GM21737 (cell line): ENCODE measurements around the gene NEDD9.

Experiments used
- ATAC-seq: cut with Tn5 transposase; IDR thresholded peaks from one replicate; pipeline ENCODE4 v1.9.1; 2021; ENCODE audit warnings: mild to moderate bottlenecking, moderate library complexity; ENCODE audit not compliant: unreplicated experiment

The NEDD9 gene

DNA sequence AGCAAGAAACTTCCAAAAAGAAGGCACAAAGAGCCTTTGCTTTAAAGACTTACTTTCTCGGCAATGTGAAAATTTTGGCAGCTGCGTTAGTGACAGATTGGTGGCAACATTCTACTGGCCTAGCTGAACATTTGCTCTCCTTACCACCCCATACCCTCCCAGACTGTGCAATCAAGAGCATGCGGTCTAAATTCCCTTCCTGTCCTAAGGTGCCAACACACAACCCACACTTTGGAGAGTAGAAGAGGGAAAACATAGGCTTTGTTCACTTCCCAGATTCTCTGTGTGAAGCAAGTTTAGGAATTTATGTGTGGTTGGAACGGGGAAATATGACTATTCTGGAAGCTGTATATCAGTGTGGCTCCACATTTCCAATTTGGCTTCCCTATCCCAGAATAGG lies 29.8 kb upstream of the NEDD9 start:
- ATAC-seq, result no peak

DNA sequence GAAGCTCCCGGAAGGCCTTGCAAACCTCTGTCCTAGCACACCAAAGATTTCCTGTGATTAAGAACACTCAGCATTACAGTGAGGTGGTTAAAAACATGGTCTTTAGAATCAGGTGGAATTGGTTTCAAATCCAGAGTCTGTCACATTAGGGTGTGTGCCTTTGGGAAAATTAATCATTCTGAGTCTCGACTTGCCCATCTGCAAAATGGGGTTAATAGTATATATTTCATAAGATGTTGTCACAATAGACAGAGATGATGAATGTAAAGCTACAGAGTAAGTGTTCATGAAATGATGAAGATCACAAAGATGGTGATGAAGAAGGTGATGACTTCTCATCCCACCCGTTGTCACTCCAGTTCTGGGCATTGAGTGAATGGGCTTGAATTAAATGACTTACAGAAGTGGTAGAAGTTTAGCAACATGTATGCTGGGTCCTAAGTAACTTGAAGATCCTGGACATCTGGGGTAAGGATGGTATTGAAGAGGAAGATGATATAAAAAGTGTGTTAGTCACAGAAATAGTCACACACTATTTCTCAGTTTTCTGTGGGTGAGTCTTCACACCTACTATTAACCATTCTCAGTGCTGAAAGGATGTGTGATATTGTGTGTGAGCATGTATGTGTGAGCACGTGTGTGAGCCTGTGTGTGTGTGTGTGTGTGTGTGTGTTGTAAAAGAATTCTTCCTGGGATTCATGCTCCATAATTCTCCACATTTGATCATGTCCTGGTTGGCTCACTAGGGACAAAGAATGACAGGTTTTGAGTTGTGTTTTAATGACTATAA lies 28.0 kb upstream of the NEDD9 start:
- ATAC-seq, result no peak

DNA sequence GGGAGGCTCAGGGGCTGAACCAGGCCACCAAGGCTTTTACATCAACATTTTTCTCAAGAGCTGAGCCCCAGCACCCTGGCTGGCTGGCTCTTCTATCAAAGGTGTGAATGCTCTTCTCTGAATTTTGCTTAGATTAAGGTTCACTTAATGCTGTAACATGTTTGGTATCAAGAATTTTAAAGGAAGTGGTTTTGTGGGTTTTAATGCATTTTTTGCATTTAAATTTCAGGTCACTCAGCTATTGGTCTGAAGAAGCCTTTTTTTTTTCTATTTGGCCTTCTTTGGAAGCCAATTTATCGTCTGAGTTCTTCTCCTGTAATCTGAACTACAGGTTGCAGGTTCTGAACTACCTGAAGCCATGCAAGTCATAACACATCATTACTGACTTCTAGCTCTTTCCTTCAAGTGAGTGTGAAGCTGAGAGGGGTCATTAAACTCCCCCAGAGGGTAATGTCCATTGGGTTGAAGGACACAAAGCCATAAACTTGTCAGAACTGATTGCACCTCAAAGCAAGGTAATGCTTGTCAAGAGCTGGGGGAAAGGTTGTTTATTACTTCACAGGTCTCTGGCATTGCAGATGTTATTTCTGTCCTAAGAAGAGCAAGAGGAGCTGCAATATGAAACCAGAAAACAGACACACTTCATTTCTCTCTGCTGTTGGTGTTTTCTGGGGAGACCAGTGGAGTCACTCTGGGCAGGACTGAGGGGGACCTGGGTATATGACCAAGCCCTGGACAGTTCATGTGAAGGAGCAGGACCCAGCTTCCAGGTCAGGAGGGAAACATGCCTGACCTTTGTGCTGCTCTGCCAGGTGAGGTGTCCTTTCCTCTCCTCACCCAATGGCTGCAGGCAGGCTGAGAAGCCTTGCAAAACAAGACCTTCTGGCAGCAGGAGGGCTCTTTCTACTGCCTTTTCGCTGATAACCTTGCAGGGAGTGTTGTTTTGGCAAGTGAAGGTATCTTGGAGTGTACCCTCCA lies 26.1 kb upstream of the NEDD9 start:
- peak; percentile 58 for ATAC-seq

DNA sequence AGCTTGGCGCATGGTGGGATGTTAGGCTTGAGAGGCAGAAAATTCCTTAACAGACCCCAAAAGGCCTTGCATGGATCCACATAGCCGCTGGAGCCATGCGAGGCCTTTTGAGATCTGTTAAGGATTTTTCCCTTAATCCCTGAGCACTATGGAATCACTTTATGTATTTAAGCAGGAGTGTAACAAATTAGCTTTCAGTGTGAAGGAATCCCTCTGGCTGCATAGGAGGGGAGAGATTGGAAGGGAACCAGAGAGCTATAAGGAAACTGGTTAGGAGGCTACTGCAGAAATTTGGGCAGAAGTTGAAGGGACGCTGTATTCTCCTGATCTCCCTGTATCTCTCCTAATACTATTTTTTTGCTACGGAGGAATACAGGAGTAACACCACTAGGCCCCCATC lies 23.1 kb upstream of the NEDD9 start:
- ATAC-seq, result no peak

DNA sequence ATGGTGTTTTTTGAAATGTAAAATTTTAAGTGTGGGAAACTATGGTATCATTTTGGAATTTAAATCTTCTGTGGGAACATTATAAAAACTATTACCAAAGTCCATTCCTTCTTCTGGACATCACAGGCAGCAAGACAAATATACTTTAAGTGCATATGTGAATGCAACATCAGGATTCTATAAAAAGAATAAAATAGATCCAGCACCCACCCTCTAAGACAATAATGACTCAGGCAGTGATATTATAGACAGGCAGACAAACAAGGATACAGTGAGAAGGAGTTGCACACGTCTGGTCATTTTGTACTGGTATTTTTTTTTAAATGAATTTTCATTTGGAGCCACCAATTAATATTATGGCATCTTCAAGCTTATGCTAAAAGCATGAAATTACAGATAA lies 21.1 kb upstream of the NEDD9 start:
- ATAC-seq, result no peak

DNA sequence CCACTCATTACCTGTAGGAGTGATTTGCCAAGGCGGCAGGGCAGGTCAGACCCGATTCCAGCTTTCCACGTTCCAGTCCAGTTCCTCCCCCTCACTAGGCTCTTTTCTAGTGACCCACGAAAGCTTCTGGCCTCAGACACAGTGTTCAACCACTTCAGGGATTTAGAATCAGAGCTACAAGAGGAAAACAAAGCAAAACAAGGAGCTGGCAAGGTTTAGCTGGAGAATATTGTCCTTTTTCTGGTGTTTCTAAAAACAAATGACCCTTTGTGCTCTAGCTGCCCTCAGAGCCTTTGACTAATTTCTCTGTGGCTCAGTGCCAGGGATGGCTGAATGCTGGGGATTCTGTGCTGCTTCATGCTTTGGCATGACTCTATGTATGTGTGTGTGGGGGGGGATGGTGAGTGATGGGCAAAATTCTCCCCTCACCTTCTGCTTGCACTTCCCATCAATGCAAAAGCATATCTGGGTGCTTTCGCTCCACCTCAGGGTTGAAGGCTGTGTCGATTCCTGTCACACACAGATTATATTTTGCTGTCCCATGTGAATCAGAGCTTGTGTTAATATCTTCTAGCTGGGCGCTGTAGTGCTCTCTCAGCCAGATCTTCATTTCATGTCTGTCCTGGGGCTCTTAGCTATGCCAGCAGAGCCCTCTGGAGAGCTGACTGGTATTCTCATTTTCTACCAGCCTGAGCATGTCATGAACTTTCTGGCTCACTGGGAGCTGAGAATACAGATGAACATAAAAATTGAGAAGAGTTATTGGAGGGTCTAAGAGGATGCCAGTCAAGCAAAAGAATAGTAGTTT lies 19.3 kb upstream of the NEDD9 start:
- no peak for ATAC-seq

DNA sequence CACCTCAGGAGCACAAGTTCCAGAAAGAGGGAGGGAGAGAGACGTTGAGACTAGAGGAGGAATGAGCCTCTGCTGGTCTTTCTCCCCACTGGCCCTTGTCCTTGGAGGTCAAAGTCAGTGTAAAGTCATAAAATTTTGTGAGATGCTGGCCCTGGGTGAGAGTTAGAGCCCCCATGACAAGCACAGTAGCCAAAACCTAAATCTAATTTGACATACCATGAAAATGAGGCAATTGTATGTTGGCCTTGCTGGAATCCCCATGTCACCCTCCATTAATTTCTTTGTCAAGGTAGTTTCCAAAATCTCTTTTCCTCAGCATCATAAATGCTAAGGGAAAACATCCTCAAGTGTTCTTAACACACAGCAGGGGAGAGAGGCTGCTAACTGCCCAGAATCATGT lies 17.6 kb upstream of the NEDD9 start:
- no peak for ATAC-seq

DNA sequence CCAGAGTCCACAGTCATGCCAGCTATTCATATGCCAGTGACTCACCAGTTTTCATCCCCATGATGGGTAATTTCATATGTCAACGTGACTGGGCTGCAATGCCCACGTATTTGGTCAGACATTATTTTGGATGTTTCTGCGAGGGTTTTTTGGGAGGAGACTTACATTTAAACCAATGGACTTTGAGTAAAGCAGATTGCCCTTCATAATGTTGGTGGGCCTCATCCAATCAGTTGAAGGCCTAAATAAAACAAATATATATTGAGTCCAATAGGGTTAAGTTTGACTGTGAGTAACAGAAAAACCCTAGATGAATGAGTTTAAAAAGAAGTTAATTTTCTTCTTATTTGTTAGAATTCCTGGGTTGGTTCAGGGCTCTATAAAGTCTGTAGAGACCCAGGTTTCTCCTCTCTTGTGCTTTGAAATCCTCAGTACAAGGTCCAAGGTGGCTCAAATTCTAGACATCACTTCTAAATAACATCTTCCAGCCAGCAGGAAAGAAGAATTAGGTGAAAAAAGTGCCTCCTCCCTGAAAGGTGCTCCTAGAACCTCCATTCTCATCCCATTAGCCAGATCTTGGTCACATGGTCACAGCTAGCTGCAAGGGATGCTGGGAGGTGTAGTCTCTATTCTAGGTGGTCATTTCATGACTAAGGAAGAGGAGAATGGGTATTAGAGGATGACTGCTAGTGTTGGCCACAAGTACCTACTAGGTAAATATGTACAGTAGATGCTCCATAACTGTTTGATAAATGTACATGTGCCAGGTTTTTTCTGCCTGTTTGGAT lies 16.7 kb upstream of the NEDD9 start:
- ATAC-seq, result no peak

DNA sequence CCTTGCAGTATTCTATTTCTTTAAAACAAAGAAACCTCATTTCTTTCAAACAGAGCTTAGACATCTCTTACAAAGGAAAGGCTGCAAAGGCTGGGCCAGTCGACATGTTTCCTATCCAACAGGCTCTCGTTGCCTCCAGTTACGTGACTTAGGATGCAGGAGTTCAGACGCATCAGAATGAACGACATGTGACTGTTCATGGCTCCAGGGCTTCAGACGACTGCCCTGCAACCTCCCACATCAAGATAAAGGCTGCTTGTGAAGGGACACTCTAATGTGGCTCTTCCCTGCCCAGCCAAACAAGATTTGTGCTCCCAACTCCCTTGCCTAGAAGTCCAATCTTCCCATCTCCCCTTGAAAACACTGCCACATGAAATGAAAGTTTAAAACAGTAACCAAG lies 14.3 kb upstream of the NEDD9 start:
- ATAC-seq, result no peak

DNA sequence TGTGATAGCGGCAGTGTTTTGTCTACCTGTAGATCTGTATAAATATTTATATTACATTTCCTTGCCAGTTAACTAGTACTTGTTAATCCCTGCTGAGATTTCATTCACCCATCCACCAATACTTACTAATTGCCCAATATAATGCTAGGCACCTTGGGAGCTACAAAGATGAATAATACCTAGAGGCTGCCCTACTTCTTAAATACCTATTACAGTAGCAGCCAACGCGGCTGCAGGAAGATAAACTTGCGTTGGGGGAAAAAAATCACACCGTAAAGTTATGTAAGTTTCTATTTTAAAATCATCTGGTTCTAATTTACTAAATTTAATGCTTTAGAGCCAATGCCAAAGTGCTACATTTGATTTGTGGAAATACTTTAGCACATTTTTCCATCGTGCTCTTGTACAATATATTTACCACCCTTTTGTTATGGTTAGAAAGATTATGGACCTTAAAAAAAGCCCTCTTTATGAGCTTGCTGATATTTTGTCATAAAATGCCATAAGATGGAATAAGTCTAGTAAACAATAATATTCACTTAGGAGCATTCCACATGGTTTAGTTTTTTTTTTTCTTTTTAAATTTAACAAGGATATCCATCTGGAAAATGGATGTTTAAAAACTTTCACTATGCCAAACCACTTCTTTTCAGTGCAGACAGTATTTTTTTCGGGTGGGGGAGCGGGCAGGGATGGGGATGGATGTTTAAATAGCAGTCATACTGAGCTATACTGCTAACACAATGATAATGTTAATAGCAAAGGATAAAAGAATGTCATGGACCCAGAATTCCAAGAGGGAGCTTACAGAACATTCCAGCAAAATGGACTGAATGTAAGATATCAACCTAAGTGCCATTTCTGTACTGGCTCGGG lies 13.2 kb upstream of the NEDD9 start:
- ATAC-seq, result no peak

DNA sequence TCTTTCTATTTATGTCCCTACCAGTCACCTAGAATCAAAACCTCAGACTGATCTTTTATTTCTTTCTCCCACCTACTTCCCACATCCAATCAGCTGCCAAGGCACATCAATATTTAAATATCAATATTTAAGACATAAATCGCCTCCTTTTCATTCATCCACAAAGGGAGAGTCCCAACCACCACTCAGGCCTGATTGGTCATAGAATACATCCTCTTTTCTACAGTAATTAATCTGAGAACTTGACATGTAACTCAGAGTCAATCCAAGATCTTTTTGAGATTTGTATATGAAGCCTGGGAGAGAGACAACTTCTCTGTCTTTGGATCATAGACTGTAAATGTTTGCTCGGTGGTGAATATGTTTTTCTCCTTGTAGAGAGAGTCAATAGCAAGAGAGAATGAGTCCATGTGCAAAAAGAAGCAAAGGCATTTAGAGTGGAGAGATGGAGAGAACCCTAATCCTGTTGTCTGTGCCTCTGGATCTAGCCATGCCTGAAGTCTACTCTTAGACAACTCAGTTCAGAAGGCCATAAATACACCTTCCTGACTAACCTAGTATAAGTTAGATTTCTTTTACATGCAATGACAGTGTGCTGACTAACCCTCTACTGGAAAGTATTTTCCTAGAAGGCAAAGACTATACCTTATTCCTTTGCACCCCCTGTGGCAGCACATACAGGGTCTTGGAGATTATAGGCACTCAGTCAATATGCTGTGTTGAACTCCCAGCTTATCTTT lies 12.1 kb upstream of the NEDD9 start:
- no peak for ATAC-seq

DNA sequence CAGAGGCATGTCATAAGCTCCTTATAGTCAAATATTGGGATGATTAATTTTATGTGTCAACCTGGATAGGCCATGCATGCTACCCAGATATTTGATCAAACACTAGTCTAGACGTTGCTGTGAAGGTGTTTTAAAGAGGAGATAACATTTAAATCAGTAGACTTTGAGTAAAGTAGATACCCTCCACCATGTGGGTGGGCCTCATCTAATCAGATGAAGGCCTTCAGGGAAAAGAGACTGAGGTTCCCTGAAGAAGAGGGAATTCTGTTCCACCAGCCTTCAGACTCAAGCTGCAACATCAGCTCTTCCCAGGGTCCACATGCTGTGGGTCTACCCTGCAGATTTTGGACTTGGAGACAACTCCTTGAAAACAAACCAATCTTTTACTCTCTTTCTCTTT lies 11.4 kb upstream of the NEDD9 start:
- no peak for ATAC-seq

DNA sequence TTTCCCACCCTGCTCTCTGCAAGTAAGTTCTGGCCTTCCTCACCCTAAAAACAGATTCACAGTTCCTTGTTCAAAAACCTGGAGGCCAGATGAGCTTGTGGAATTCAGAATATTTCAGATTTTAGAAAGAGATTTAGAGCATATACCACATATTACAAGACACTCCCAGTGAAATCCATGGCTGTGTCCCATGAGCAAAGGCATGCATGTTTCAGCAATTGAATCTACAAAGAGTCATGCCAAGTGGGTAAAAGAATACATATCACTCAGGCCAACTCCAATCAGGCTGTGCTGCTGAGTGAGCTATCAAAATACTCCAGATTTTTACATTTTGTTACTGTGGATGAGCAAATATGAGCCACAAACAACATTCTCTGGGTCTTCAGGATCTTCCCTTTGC lies 10.2 kb upstream of the NEDD9 start:
- ATAC-seq, result no peak

DNA sequence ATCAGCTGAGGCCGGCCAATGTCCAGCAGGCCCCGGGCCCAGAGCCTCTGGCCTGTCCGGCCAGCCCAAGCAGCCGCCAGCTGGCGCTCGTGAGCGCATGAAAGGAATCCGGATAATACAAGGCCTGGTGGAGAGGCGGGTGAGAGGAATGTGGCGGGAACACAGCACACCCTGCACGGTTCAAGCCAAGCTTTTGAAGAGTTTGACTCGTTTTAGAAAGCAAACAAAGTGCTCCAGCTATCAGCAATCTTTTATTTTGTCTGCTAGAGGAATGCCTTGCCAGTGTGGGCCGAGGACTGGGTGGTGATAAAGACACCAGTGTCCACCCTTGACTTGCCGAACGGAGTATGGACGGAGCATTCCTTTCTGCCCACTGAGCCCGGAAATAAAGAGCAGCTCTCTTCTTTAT lies 9.3 kb upstream of the NEDD9 start:
- no peak for ATAC-seq

DNA sequence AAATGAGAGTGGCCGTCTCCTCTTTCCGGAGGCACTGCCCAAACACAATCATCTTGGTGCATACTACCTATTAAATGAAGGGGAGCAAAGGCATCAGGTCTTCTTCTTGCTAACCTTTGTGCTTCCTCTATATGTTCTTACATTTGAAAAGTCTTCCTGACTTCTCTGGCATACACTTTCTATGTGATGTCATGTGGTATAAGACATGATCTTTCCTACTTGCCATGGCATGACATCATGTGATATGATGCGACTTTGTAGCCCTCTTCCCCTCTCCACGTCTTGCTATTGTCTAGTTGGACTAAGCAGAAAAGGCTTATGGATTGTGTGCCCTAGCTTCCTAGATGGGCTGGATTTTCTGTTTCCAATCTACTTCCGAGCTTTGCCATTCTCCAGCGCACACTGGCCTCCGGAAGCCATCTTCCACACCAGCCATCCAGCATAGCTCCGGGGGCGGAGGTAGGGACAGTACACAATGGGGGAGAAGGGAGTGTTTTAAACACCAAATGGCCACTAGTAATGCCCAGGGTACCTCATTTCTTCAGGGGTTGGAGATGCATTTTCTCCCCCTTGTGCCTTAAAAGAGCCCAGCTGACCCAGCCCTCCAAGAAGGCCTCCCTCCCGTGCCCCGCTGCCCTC lies 8.8 kb upstream of the NEDD9 start:
- no peak for ATAC-seq

DNA sequence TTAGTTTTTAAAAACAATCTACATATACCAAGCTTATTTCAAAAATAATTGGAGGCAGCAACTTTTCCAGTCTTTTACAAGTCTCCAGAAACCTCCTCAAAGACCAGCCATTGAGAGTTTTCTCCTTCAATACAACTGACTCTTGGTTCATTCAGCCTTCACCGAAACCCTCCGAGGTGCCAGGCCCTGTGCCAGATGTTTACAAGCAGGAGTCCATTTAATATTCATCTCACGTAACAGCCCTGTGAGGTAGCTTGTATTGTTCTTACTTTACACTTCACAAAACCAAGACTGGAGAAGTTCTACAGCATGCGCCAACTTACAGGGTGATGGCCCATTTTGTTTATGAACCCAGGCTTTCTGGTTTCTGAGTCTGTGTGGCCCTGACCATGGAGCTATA lies 5.5 kb upstream of the NEDD9 start:
- ATAC-seq, result no peak

DNA sequence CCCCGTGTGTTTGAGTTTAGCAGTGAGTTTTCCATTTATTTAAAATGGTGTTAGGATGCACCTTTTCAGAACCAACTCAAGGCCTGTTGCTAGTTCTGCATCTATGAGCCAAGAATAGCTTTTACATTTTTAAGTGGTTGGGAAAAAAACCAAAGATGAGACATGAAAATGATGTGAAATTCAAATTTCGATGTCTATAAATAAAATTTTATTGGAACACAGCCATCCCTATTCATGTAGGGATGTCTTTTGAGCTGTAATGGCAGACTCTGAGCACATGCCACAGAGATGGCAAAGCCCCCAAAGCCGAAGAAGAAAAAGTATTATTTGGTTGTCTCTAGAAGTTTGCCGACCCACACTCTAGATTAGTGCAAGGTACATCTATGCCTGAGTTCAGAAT lies 5.0 kb upstream of the NEDD9 start:
- no peak for ATAC-seq

DNA sequence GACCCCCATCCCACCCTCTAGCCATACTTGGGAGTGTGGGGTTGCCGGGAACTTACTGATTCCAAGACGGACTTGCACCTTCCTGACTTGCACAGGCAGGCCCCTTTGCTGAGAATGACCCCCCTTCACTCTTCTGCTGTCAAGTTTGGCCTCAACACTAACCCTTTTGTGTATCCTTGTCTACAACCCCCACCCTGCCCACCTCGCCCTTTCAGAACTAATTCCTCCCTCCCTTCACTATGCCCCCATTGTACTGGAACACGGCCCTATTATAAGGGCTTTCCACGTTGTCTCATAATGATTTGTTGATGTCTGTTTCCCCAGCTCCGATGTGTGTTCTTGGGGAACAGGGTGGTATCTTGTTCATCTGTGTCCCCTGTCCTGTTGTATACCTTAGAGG lies 4.4 kb upstream of the NEDD9 start:
- no peak for ATAC-seq
